ENCODE data around the gene IFITM1.

GRCh38 chr11:294780-295179, 19.1 kb upstream of the IFITM1 start:
- TF ChIP-seq, protein P1, sequence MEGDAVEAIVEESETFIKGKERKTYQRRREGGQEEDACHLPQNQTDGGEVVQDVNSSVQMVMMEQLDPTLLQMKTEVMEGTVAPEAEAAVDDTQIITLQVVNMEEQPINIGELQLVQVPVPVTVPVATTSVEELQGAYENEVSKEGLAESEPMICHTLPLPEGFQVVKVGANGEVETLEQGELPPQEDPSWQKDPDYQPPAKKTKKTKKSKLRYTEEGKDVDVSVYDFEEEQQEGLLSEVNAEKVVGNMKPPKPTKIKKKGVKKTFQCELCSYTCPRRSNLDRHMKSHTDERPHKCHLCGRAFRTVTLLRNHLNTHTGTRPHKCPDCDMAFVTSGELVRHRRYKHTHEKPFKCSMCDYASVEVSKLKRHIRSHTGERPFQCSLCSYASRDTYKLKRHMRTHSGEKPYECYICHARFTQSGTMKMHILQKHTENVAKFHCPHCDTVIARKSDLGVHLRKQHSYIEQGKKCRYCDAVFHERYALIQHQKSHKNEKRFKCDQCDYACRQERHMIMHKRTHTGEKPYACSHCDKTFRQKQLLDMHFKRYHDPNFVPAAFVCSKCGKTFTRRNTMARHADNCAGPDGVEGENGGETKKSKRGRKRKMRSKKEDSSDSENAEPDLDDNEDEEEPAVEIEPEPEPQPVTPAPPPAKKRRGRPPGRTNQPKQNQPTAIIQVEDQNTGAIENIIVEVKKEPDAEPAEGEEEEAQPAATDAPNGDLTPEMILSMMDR (conservative IDR thresholded peaks at IDR 0.05 in 1 of 2, IDR thresholded peaks at IDR 0.05 in 1 of 2; ENCODE audit: low read depth in 1 of 2, low read length in 2 of 2) = no peak
- no peak for TF ChIP-seq EZH2 (IDR thresholded peaks at IDR 0.05; ENCODE audit: low read length, missing control alignments)

Data from fibroblast of lung (primary cell).